ENCODE results near the gene RETREG2. TPM values are rescaled to one million over a fixed set of nuclear protein-coding genes. Genes with fewer than 3 reads are reported as not detected.
A peak's percentile ranks its signal among the peaks of the same experiment; 100 is the strongest.

Gene RETREG2
- total RNA-seq, 1 donor from 2014 or later = 43.7 TPM

DNA sequence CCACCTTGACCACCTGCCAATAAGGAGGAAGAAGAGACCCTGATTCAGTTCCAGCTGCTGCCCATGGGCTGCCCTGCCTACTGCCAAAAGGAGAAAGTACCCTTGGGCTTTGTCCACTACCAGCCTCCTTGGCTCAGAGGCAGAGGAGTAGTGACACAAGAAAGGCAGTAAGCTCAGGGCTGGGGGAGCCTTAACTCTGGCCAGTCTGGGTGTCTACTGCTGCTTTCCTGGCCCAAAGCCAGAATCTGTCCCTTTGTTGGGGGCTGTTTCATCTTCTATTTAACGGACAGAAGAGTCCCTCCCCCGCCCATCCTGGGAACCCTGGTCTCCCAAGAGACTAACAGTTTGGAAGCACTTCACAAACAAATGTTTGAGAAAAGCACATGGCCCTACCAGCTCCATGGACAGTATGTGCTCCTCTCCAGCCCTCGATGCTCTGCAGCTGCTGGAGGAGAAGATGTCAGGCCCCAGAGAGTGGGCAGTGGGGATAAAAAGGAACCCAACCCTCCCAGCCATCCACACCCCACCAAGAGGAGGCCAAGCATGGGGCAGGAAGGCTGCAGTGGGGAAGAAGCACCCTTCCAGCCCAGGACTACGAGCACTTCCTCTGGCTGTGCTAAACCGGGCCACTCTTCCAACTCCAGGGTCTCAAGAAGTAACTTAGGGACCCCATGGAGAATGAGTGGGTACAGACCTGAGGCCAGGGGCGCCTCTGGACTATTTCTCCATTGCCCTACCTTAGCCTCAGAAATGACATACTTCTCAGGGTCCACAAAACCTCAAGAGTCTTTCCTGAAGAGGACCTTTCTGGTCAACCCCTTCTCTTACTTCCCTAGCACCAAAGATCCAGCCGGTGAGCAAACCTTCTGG is 50.2 kb downstream of the RETREG2 start:
- peak overlapping the region; percentile 83 for H3K27ac ChIP-seq
- H3K27me3 ChIP-seq = no peaks in the 10 kb centered on the region
- H3K4me3 ChIP-seq = peak overlapping the region; percentile 64 to 85
- H3K36me3 ChIP-seq = peaks cover 12 to 53% of the 10 kb centered on the region in 2 donors
- no peaks in the 10 kb centered on the region for H3K9me3 ChIP-seq
- H3K4me1 ChIP-seq = peaks cover 46% of the 10 kb centered on the region
- DNase-seq (ENCODE audit: extremely low spot score in 2 of 2) = no peak
- TF ChIP-seq POLR2AphosphoS5 (IDR thresholded peaks at IDR 0.05; ENCODE audit: insufficient read depth in 1 of 2, low read depth in 1 of 2) (no peak), POLR2A (IDR thresholded peaks at IDR 0.05) (no peak)
- TF ChIP-seq, protein P1, sequence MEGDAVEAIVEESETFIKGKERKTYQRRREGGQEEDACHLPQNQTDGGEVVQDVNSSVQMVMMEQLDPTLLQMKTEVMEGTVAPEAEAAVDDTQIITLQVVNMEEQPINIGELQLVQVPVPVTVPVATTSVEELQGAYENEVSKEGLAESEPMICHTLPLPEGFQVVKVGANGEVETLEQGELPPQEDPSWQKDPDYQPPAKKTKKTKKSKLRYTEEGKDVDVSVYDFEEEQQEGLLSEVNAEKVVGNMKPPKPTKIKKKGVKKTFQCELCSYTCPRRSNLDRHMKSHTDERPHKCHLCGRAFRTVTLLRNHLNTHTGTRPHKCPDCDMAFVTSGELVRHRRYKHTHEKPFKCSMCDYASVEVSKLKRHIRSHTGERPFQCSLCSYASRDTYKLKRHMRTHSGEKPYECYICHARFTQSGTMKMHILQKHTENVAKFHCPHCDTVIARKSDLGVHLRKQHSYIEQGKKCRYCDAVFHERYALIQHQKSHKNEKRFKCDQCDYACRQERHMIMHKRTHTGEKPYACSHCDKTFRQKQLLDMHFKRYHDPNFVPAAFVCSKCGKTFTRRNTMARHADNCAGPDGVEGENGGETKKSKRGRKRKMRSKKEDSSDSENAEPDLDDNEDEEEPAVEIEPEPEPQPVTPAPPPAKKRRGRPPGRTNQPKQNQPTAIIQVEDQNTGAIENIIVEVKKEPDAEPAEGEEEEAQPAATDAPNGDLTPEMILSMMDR (IDR thresholded peaks at IDR 0.05) = no peak
- intact Hi-C loops (cut with DNase I) = no loop called here

DNA sequence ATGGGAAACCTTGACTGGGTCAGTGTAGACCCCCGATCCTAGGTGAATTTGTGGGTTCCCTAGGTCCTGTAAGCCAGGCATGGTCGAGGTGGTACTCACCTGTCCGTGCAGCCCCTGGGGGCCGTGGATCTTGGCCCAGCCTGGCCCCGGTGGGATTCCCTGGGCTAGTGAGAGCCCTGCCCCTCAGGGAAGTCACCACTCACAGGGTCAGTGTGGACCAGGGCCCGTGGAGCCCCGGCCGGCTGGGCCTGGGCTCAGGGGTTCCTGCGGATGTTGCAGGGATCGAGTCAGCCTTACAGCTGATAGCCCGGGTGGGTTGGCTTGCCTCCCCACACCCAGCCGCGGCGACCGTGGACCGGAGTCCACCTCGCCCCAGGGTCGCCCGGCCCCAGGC is 50.8 kb downstream of the RETREG2 start:
- peaks cover 46% of the 10 kb centered on the region for H3K4me1 ChIP-seq
- intact Hi-C loops (cut with DNase I) = no loop called here
- no peaks in the 10 kb centered on the region for H3K9me3 ChIP-seq
- DNase-seq (ENCODE audit: extremely low spot score in 2 of 2) = peak in 1 of 2 donors; percentile 88
- TF ChIP-seq, protein P1 (IDR thresholded peaks at IDR 0.05) = no peak
- TF ChIP-seq POLR2AphosphoS5 (IDR thresholded peaks at IDR 0.05; ENCODE audit: insufficient read depth in 1 of 2, low read depth in 1 of 2) = no peak
- TF ChIP-seq POLR2A (IDR thresholded peaks at IDR 0.05) = no peak
- H3K27ac ChIP-seq = peak overlapping the region; percentile 83
- peak overlapping the region; percentile 64 to 85 for H3K4me3 ChIP-seq
- peaks cover 12 to 53% of the 10 kb centered on the region in 2 donors for H3K36me3 ChIP-seq
- no peaks in the 10 kb centered on the region for H3K27me3 ChIP-seq

GRCh38 chr2:219229305-219230058 is 51.4 kb downstream of the RETREG2 start, which contains the start of the genes ANKZF1 and ATG9A:
TSS of gene ANKZF1 (plus strand) at chr2:219229806. CDS start at chr2:219230258, 452 bp downstream.
TSS of gene ATG9A (minus strand) at chr2:219229636. CDS start at chr2:219228024, 1,612 bp downstream.
- intact Hi-C loops (cut with DNase I) = no loop called here
- peaks cover 8 to 53% of the 10 kb centered on the region in 2 donors for H3K36me3 ChIP-seq

DNA sequence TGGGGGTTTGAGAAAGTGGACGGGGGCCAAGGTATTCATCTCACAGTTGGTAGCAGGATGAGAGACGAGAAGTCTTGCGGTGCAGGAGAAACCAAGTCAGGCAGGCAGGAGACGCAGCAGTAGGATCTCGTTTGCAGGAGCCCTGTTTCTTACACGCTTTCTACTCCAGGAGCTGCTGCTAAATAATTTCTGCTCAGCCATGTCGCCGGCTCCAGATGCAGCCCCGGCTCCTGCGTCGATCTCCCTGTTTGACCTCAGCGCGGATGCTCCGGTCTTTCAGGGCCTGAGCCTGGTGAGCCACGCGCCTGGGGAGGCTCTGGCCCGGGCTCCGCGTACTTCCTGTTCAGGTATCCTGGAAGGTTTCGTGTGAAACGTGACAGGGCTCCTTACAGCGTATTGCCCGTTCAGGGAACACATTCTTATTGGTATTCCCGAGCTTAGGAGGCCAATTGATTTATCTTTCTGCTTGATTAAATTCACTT is 52.0 kb downstream of the RETREG2 start:
- H3K36me3 ChIP-seq = peaks cover 4 to 53% of the 10 kb centered on the region in 2 donors
- peaks cover 46% of the 10 kb centered on the region for H3K4me1 ChIP-seq

More at GRCh38 chr2:219229305-219230058, 51.4 kb downstream of the RETREG2 start, which contains the start of the genes ANKZF1 and ATG9A:
- Histone ChIP-seq H3K27ac (peak within 1 kb of the TSS; percentile 83), H3K4me3 (peak within 1 kb of the TSS; percentile 64 to 85), H3K4me1 (peaks cover 46% of the 10 kb centered on the region), H3K27me3 (no peaks in the 10 kb centered on the region), H3K9me3 (no peaks in the 10 kb centered on the region)
- peak in 1 of 2 donors; percentile 99 for DNase-seq (ENCODE audit: extremely low spot score in 2 of 2)
- TF ChIP-seq POLR2AphosphoS5 (IDR thresholded peaks at IDR 0.05; ENCODE audit: insufficient read depth in 1 of 2, low read depth in 1 of 2) (peak; percentile 85 to 94), POLR2A (IDR thresholded peaks at IDR 0.05) (peak in 1 of 2 donors; percentile 58)
- TF ChIP-seq, protein P1 (IDR thresholded peaks at IDR 0.05) = no peak

More for the DNA sequence above, 52.0 kb downstream of the RETREG2 start:
- intact Hi-C loops (cut with DNase I) = no loop called here
- no peaks in the 10 kb centered on the region for H3K9me3 ChIP-seq
- DNase-seq (ENCODE audit: extremely low spot score in 2 of 2) = no peak
- H3K27ac ChIP-seq = peak overlapping the region; percentile 83
- no peaks in the 10 kb centered on the region for H3K27me3 ChIP-seq
- TF ChIP-seq POLR2A (IDR thresholded peaks at IDR 0.05) (no peak), POLR2AphosphoS5 (IDR thresholded peaks at IDR 0.05; ENCODE audit: insufficient read depth in 1 of 2, low read depth in 1 of 2) (no peak)
- TF ChIP-seq, protein P1 (IDR thresholded peaks at IDR 0.05) = no peak
- peak overlapping the region; percentile 64 to 85 for H3K4me3 ChIP-seq
